ENCODE results near the gene ASPSCR1.

GRCh38 chr17:82055023-82055964 is 77.9 kb downstream of the ASPSCR1 start:
- TF ChIP-seq, protein P1, sequence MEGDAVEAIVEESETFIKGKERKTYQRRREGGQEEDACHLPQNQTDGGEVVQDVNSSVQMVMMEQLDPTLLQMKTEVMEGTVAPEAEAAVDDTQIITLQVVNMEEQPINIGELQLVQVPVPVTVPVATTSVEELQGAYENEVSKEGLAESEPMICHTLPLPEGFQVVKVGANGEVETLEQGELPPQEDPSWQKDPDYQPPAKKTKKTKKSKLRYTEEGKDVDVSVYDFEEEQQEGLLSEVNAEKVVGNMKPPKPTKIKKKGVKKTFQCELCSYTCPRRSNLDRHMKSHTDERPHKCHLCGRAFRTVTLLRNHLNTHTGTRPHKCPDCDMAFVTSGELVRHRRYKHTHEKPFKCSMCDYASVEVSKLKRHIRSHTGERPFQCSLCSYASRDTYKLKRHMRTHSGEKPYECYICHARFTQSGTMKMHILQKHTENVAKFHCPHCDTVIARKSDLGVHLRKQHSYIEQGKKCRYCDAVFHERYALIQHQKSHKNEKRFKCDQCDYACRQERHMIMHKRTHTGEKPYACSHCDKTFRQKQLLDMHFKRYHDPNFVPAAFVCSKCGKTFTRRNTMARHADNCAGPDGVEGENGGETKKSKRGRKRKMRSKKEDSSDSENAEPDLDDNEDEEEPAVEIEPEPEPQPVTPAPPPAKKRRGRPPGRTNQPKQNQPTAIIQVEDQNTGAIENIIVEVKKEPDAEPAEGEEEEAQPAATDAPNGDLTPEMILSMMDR (conservative IDR thresholded peaks at IDR 0.05): no peak
- no peak for TF ChIP-seq EZH2 (IDR thresholded peaks at IDR 0.05; ENCODE audit: low read depth)
